ENCODE measurements around the gene FAM53C.

DNA sequence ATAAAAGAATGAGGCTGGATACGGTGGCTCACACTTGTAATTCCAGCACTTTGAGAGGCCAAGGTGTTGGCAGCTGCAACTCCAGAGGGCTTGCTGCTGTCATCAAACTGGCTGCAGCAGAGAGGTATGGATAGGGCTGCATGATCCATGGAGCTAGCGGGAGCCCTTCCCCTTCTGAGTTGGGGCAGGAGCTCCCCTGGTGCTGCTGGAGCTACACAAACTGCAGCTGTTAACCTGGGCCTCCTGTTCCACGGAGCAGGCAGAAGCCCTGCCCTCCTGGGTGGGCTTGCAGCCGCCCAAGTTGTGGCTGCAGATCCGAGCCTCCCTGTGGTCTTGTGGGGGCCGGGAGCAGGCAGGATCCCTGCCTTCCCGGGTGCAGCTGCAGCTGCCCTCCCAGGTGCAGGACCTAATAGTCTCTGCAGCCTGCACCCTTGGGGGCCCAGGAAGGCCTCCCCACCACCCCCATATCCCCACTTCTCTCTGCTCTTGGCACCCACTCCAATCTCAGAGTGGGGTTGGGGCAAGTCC is 22.3 kb upstream of the FAM53C start:
- TF ChIP-seq, protein P1, sequence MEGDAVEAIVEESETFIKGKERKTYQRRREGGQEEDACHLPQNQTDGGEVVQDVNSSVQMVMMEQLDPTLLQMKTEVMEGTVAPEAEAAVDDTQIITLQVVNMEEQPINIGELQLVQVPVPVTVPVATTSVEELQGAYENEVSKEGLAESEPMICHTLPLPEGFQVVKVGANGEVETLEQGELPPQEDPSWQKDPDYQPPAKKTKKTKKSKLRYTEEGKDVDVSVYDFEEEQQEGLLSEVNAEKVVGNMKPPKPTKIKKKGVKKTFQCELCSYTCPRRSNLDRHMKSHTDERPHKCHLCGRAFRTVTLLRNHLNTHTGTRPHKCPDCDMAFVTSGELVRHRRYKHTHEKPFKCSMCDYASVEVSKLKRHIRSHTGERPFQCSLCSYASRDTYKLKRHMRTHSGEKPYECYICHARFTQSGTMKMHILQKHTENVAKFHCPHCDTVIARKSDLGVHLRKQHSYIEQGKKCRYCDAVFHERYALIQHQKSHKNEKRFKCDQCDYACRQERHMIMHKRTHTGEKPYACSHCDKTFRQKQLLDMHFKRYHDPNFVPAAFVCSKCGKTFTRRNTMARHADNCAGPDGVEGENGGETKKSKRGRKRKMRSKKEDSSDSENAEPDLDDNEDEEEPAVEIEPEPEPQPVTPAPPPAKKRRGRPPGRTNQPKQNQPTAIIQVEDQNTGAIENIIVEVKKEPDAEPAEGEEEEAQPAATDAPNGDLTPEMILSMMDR (IDR thresholded peaks at IDR 0.05), result no peak
- TF ChIP-seq, protein P2, sequence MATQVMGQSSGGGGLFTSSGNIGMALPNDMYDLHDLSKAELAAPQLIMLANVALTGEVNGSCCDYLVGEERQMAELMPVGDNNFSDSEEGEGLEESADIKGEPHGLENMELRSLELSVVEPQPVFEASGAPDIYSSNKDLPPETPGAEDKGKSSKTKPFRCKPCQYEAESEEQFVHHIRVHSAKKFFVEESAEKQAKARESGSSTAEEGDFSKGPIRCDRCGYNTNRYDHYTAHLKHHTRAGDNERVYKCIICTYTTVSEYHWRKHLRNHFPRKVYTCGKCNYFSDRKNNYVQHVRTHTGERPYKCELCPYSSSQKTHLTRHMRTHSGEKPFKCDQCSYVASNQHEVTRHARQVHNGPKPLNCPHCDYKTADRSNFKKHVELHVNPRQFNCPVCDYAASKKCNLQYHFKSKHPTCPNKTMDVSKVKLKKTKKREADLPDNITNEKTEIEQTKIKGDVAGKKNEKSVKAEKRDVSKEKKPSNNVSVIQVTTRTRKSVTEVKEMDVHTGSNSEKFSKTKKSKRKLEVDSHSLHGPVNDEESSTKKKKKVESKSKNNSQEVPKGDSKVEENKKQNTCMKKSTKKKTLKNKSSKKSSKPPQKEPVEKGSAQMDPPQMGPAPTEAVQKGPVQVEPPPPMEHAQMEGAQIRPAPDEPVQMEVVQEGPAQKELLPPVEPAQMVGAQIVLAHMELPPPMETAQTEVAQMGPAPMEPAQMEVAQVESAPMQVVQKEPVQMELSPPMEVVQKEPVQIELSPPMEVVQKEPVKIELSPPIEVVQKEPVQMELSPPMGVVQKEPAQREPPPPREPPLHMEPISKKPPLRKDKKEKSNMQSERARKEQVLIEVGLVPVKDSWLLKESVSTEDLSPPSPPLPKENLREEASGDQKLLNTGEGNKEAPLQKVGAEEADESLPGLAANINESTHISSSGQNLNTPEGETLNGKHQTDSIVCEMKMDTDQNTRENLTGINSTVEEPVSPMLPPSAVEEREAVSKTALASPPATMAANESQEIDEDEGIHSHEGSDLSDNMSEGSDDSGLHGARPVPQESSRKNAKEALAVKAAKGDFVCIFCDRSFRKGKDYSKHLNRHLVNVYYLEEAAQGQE (IDR thresholded peaks at IDR 0.05; ENCODE audit: insufficient read depth in 1 of 2, low read depth in 2 of 2, low read length in 1 of 2), result no peak
- no peak for TF ChIP-seq POLR2AphosphoS5 (IDR thresholded peaks at IDR 0.05; ENCODE audit: low read depth, low read length)

Data from Panc1 (cell line).